HCT116 (cell line): ENCODE measurements around the gene TAF4. TPM values are rescaled to one million over a fixed set of nuclear protein-coding genes. Genes with fewer than 3 reads are reported as not detected.

Source experiments
- ATAC-seq: fragments of 200-7000 bp; cut with Tn5 transposase; 2 replicates; pipeline ENCODE4 v1.9.1; 2020; ENCODE audit warnings: mild to moderate bottlenecking, moderate library complexity
- BruUV-seq: library from RNA; stranded (reverse); fragments of 400-500 nt; replicated peaks from 2 replicates; lab custom pipeline; 2021; lab: Mats Ljungman, UMichigan
- CTCF ChIA-PET: fragments of 300-600 bp; sonication (Branson Sonifier 250); formaldehyde crosslinking; loops from one replicate; lab custom pipeline; 2021; ENCODE audit warnings: antibody characterized with exemption; lab: Charles Lee
- POLR2A ChIA-PET: fragments of 300-600, 350-600 bp; sonication (Branson Sonifier 250); formaldehyde crosslinking; loops from one replicate; lab custom pipeline; 2021; ENCODE audit warnings: antibody characterized with exemption; lab: Charles Lee
- RAD21 ChIA-PET, 2 experiments: fragments of 300-600 bp; sonication (Branson Sonifier 250); formaldehyde crosslinking; loops; one replicate each; lab custom pipeline; 2023; ENCODE audit warnings: low total read pairs in 2 of 2; ENCODE audit not compliant: uncharacterized antibody in 2 of 2, unreplicated experiment in 2 of 2, low non-redundant PET in 1 of 2; lab: Charles Lee
- DNase-seq: peaks from one replicate; pipeline ENCODE4 v3.0.0-alpha.2; 2010; ENCODE audit warnings: low read depth, low spot score
- H2AFZ ChIP-seq: fragments of 200-600 bp; shearing (Covaris generic), sonication (generic); 2 replicates; pipeline ENCODE4 v1.6.1; 2017; ENCODE audit warnings: low read depth, mixed run types, mixed read lengths, antibody characterized with exemption, low read length; ENCODE audit not compliant: poor library complexity, severe bottlenecking
- H3K27ac ChIP-seq: 2 replicates; pipeline ENCODE4 v1.5.1; 2012; ENCODE audit warnings: low read depth, low read length
- H3K27me3 ChIP-seq: fragments of 200-600 bp; sonication (generic); 2 replicates; pipeline ENCODE4 v1.6.1; 2016; ENCODE audit warnings: mixed run types, low read length, mixed read lengths; ENCODE audit not compliant: insufficient read depth
- H3K36me3 ChIP-seq, 2 experiments: fragments of 200-500 bp in 1 of 2; fragments of 200-600 bp in 1 of 2; sonication (Bioruptor generic) in 1 of 2; sonication (generic) in 1 of 2; 2 replicates each; pipeline versions ENCODE4 v1.5.1 to v1.6.1; 2014 to 2016; ENCODE audit warnings: low read length in 2 of 2, inconsistent platforms in 1 of 2, mixed read lengths in 1 of 2, mixed run types in 1 of 2; ENCODE audit not compliant: insufficient read depth in 2 of 2, control insufficient read depth in 1 of 2
- H3K4me1 ChIP-seq, 2 experiments: fragments of 200-600 bp in 1 of 2; sonication (generic) in 1 of 2; 2 replicates each; pipeline versions ENCODE4 v1.5.1 to v1.6.1; 2012 to 2017; ENCODE audit warnings: low read length in 2 of 2, inconsistent platforms in 1 of 2, mild to moderate bottlenecking in 1 of 2, mixed read lengths in 1 of 2, mixed run types in 1 of 2, moderate library complexity in 1 of 2; ENCODE audit not compliant: insufficient read depth in 2 of 2, control insufficient read depth in 1 of 2
- H3K4me2 ChIP-seq: fragments of 200-600 bp; sonication (generic); 2 replicates; pipeline ENCODE4 v1.6.1; 2017; ENCODE audit warnings: mixed run types, low read length, mixed read lengths
- H3K4me3 ChIP-seq, 2 experiments: fragments of 200-600 bp in 1 of 2; sonication (generic) in 1 of 2; replicated peaks in 1 of 2; 2 replicates each; pipeline ENCODE4 v1.5.1; 2011 to 2016; ENCODE audit warnings: low read length in 2 of 2, control low read depth in 1 of 2, low read depth in 1 of 2, mild to moderate bottlenecking in 1 of 2, mixed read lengths in 1 of 2, mixed run types in 1 of 2
- H3K79me2 ChIP-seq: fragments of 200-600 bp; sonication (generic); 2 replicates; pipeline ENCODE4 v1.6.1; 2017; ENCODE audit warnings: mild to moderate bottlenecking, mixed run types, low read length, moderate library complexity, mixed read lengths; ENCODE audit not compliant: insufficient read depth
- H3K9ac ChIP-seq: fragments of 200-600 bp; sonication (generic); 2 replicates; pipeline ENCODE4 v1.6.1; 2016; ENCODE audit warnings: low read length, mixed read lengths
- H3K9me2 ChIP-seq: fragments of 200-600 bp; sonication (generic), shearing (Covaris generic); 2 replicates; pipeline ENCODE4 v1.6.1; 2017; ENCODE audit warnings: mixed run types, mild to moderate bottlenecking, moderate library complexity; ENCODE audit not compliant: insufficient read depth
- H3K9me3 ChIP-seq, 2 experiments: fragments of 200-500 bp in 1 of 2; fragments of 200-600 bp in 1 of 2; sonication (Bioruptor generic) in 1 of 2; sonication (generic) in 1 of 2; 2 replicates each; pipeline ENCODE4 v1.6.1; 2014 to 2017; ENCODE audit warnings: low read length in 2 of 2, mixed read lengths in 2 of 2, inconsistent platforms in 1 of 2, low read depth in 1 of 2, mild to moderate bottlenecking in 1 of 2, mixed run types in 1 of 2, moderate library complexity in 1 of 2; ENCODE audit not compliant: control insufficient read depth in 1 of 2, insufficient read depth in 1 of 2
- H4K20me1 ChIP-seq: fragments of 200-600 bp; sonication (generic), shearing (Covaris generic); 2 replicates; pipeline ENCODE4 v1.6.1; 2017; ENCODE audit warnings: mixed run types, mild to moderate bottlenecking, moderate library complexity; ENCODE audit not compliant: insufficient read depth
- CBX3 ChIP-seq: IDR thresholded peaks from 2 replicates; pipeline ENCODE4 v1.6.1; 2012; ENCODE audit warnings: low read depth
- CEBPB ChIP-seq: IDR thresholded peaks from 2 replicates; pipeline ENCODE4 v1.6.1; 2012; ENCODE audit warnings: low read depth
- EGR1 ChIP-seq: IDR thresholded peaks from 2 replicates; pipeline ENCODE4 v1.6.1; 2012; ENCODE audit warnings: low read depth
- ELF1 ChIP-seq: IDR thresholded peaks from 2 replicates; pipeline ENCODE4 v1.6.1; 2012; ENCODE audit warnings: low read depth, borderline replicate concordance
- POLR2AphosphoS5 ChIP-seq: IDR thresholded peaks from 2 replicates; pipeline ENCODE4 v1.6.1; 2011; ENCODE audit warnings: mild to moderate bottlenecking, low read depth, low read length, moderate library complexity
- SP1 ChIP-seq: IDR thresholded peaks from 2 replicates; pipeline ENCODE4 v1.6.1; 2012; ENCODE audit warnings: low read depth
- SRF ChIP-seq: IDR thresholded peaks from 2 replicates; pipeline ENCODE4 v1.6.1; 2012; ENCODE audit warnings: low read depth
- TCF7L2 ChIP-seq: IDR thresholded peaks from 2 replicates; pipeline ENCODE4 v1.7.0; 2011; ENCODE audit warnings: borderline replicate concordance, inconsistent platforms; ENCODE audit not compliant: insufficient read depth, insufficient read length; ENCODE audit errors: extremely low read depth
- intact Hi-C: fragments of 100-400 bp; cut with micrococcal nuclease; formaldehyde crosslinking; loops from 2 replicates; pipeline ENCODE4 v1.10.0; 2022
- total RNA-seq: library from RNA; stranded (reverse); gene quantifications from one replicate; pipeline ENCODE4 v1.2.1, GENCODE V29; 2021; ENCODE audit not compliant: unreplicated experiment
- TF ChIP-seq, protein P1 (sequence below): IDR thresholded peaks from 2 replicates; pipeline ENCODE4 v1.6.1; 2012; ENCODE audit warnings: low read depth
- TF ChIP-seq, protein P2 (sequence below): IDR thresholded peaks from 2 replicates; pipeline ENCODE4 v1.6.1; 2012
- TF ChIP-seq, protein P3 (sequence below): IDR thresholded peaks from 2 replicates; pipeline ENCODE4 v1.6.1; 2011; ENCODE audit warnings: mild to moderate bottlenecking, low read length, moderate library complexity; ENCODE audit not compliant: insufficient replicate concordance; ENCODE audit errors: extremely low read depth
- TF ChIP-seq, protein P4 (sequence below), 3 experiments: fragments of 200-600 bp in 1 of 3; sonication (generic) in 1 of 3; IDR thresholded peaks in 2 of 3; conservative IDR thresholded peaks in 1 of 3; 2 replicates each; pipeline ENCODE4 v1.5.1; 2012 to 2017; ENCODE audit warnings: low read depth in 2 of 3, low read length in 2 of 3, antibody characterized with exemption in 1 of 3, borderline replicate concordance in 1 of 3, control low read depth in 1 of 3, mild to moderate bottlenecking in 1 of 3, mixed read lengths in 1 of 3, mixed run types in 1 of 3, moderate library complexity in 1 of 3; ENCODE audit not compliant: insufficient read depth in 1 of 3

The TAF4 gene
- total RNA-seq, 1 experiment from 2014 or later: 26.8 TPM

DNA sequence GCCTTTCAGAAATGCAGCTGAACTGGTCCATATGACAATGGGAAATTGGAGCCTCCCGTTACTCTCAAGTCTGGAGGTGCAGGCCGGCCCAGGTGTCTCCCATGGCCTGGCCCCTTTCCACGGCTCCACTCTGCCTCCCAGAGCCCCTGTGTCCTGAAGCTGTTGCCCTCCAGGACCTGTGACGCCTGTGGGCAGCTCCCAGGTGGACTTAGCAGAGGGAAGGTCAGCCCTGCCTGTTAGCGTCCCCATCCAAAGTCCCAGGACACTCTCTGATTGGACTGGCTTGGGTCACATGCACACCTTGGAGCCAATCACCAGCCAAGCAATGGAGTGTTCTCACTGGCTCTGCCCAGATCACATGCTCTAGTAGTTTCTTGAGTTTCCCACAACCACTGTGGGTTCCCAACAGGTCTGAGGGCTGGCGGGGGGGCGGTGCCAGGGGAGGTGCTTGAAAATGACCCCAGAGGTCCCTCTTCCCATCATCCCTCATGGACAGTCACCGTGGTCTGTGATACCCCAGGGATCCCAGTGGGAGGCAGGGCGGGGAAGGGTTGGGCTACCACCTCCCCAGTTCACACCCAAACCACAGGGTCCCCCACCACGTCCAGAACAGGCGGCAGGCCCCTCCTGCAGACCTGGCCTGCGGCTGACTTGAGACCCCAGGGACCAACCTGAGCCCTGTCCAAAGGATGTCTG, 135.6 kb downstream of the TAF4 start:
- H3K9me3 ChIP-seq: no peaks in the 10 kb centered on the region
- POLR2A ChIA-PET: no interaction called here
- H2AFZ ChIP-seq: no peak overlapping the region
- H3K27ac ChIP-seq: no peak overlapping the region
- no peaks in the 10 kb centered on the region for H3K79me2 ChIP-seq
- CTCF ChIA-PET: no interaction called here
- DNase-seq (no peak), ATAC-seq (no peak)
- H3K4me2 ChIP-seq: no peak overlapping the region
- no peaks in the 10 kb centered on the region for H3K36me3 ChIP-seq
- no peaks in the 10 kb centered on the region for H3K27me3 ChIP-seq
- H3K4me3 ChIP-seq: no peak overlapping the region
- H3K9ac ChIP-seq: no peak overlapping the region
- no peaks in the 10 kb centered on the region for H3K9me2 ChIP-seq
- no peaks in the 10 kb centered on the region for H4K20me1 ChIP-seq
- intact Hi-C loops: no loop called here
- RAD21 ChIA-PET: no interaction called here
- H3K4me1 ChIP-seq: peaks cover 13% of the 10 kb centered on the region in 2 experiments
- BruUV-seq: no TSS peak
- TF ChIP-seq ELF1 (no peak), POLR2AphosphoS5 (no peak), CBX3 (no peak), SP1 (no peak), CEBPB (no peak), EGR1 (no peak), SRF (no peak), TCF7L2 (no peak)
- TF ChIP-seq, protein P1, sequence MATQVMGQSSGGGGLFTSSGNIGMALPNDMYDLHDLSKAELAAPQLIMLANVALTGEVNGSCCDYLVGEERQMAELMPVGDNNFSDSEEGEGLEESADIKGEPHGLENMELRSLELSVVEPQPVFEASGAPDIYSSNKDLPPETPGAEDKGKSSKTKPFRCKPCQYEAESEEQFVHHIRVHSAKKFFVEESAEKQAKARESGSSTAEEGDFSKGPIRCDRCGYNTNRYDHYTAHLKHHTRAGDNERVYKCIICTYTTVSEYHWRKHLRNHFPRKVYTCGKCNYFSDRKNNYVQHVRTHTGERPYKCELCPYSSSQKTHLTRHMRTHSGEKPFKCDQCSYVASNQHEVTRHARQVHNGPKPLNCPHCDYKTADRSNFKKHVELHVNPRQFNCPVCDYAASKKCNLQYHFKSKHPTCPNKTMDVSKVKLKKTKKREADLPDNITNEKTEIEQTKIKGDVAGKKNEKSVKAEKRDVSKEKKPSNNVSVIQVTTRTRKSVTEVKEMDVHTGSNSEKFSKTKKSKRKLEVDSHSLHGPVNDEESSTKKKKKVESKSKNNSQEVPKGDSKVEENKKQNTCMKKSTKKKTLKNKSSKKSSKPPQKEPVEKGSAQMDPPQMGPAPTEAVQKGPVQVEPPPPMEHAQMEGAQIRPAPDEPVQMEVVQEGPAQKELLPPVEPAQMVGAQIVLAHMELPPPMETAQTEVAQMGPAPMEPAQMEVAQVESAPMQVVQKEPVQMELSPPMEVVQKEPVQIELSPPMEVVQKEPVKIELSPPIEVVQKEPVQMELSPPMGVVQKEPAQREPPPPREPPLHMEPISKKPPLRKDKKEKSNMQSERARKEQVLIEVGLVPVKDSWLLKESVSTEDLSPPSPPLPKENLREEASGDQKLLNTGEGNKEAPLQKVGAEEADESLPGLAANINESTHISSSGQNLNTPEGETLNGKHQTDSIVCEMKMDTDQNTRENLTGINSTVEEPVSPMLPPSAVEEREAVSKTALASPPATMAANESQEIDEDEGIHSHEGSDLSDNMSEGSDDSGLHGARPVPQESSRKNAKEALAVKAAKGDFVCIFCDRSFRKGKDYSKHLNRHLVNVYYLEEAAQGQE: no peak
- TF ChIP-seq, protein P2, sequence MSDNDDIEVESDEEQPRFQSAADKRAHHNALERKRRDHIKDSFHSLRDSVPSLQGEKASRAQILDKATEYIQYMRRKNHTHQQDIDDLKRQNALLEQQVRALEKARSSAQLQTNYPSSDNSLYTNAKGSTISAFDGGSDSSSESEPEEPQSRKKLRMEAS: no peak
- TF ChIP-seq, protein P3, sequence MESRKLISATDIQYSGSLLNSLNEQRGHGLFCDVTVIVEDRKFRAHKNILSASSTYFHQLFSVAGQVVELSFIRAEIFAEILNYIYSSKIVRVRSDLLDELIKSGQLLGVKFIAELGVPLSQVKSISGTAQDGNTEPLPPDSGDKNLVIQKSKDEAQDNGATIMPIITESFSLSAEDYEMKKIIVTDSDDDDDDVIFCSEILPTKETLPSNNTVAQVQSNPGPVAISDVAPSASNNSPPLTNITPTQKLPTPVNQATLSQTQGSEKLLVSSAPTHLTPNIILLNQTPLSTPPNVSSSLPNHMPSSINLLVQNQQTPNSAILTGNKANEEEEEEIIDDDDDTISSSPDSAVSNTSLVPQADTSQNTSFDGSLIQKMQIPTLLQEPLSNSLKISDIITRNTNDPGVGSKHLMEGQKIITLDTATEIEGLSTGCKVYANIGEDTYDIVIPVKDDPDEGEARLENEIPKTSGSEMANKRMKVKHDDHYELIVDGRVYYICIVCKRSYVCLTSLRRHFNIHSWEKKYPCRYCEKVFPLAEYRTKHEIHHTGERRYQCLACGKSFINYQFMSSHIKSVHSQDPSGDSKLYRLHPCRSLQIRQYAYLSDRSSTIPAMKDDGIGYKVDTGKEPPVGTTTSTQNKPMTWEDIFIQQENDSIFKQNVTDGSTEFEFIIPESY: no peak
- TF ChIP-seq, protein P4, sequence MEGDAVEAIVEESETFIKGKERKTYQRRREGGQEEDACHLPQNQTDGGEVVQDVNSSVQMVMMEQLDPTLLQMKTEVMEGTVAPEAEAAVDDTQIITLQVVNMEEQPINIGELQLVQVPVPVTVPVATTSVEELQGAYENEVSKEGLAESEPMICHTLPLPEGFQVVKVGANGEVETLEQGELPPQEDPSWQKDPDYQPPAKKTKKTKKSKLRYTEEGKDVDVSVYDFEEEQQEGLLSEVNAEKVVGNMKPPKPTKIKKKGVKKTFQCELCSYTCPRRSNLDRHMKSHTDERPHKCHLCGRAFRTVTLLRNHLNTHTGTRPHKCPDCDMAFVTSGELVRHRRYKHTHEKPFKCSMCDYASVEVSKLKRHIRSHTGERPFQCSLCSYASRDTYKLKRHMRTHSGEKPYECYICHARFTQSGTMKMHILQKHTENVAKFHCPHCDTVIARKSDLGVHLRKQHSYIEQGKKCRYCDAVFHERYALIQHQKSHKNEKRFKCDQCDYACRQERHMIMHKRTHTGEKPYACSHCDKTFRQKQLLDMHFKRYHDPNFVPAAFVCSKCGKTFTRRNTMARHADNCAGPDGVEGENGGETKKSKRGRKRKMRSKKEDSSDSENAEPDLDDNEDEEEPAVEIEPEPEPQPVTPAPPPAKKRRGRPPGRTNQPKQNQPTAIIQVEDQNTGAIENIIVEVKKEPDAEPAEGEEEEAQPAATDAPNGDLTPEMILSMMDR (IDR thresholded peaks at IDR 0.05 in 2 of 3, conservative IDR thresholded peaks at IDR 0.05 in 1 of 3; ENCODE audit: borderline replicate concordance in 1 of 3, insufficient read depth in 1 of 3, low read depth in 2 of 3, low read length in 2 of 3): no peak
